HG03520 (cell line): ENCODE measurements around the gene ZNF536.
"Not testable (repeated sequence)": the region's sequence is repeated elsewhere in the genome, so short reads cannot be mapped to it uniquely, and the experiment has no call there.

Source experiments
- ATAC-seq: cut with Tn5 transposase; IDR thresholded peaks from one replicate; pipeline ENCODE4 v1.9.1; 2021; ENCODE audit warnings: mild to moderate bottlenecking, moderate library complexity; ENCODE audit not compliant: unreplicated experiment

The ZNF536 gene

DNA sequence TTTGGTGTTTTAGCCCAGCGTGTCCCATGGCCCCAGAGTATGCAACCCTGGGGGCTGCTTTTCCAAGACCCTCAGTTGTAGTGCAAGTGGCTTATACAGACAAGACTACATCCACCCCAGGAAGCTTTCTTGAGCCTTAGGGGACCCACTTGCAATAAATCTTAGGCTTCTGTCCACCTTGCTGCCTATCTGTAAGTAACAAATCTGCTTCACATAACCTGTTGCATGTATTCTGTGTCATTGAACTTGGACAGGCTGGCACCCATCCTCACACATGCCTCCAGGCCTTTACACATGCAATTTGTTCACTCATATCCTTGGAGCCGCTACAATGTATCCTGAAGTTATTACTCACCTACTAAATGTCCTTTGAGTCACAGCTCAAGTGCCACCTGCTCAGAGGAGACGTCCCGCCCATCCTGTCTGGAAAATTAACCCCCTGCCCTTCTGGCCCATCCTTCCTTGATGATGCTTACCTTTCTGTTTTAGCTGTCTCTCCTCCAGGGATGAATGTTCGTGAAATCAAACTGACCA, 101.2 kb downstream of the ZNF536 start:
- ATAC-seq: no peak

DNA sequence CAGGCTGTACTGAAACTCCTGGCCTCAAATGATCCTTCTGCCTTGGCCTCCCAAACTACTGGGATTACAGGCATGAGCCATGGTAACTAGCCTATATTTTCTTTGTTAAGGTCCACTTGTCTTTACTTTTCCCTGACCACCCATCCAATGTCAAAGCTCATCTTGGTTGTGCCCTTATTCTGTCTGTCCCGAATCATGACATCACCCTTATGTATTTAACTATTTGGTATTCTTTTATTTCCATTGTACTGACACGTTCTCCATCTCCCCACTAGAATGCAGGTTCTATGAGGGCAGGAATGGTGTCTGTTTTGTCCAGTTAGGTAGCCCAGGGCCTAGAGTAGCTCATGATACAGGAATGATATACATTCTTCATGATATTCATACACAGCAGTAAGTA, 104.8 kb downstream of the ZNF536 start:
- no peak for ATAC-seq

DNA sequence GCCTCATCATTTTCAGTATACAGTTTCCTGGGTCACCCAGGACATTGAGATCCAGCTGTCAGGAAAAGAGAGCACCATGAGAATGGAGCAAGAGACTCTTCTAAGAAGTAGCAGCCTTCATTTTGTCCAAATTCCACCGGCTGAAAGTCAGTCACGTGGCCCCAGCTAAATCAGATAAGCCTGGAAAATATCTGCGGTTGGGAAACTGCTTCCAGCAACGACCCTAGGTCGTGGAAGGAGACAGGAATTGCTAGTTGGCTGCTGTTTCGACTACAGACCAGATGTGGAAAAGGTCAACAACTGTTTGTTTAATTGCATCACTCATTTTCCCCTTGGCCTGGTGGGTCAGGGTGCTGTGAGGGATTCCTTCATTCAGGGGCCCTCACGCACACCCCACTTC, 107.0 kb downstream of the ZNF536 start:
- ATAC-seq: no peak

DNA sequence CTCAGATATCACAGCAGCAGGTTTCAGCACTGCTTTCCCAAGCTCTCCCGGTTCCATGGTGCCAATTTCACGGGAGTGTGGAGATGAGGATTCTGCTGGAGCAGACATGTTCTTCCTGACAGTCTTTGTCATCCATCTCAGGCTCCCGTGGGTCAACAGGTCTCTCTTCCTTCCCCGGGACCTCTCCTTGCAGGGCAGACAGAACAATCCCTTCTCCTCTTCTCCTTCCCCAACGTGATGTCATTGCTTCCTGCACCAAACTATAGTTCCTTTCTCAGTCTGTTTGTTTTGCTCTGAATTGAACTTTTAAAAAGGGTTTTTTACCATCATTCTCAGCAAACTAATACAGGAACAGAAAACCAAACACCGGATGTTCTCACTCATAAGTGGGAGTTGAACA, 107.9 kb downstream of the ZNF536 start:
- no peak for ATAC-seq

DNA sequence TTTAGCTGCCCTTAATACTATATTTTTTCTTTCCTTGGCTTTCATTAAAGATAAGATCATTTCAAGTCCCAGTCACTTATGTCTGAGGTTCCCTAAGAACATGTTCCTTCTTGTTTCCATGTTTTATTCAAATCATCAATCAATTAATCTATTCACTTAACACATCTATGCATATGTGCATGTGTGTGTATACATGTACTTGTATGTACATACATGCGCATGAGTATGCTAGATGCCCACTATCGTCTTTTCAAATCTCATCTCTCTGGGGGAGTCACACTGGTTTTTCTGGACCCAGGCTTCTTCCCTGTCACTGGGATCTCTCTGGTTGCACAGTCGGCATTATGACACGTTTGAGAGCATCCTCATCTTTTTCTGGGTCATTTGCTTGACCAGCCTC, 108.9 kb downstream of the ZNF536 start:
- ATAC-seq: no peak

DNA sequence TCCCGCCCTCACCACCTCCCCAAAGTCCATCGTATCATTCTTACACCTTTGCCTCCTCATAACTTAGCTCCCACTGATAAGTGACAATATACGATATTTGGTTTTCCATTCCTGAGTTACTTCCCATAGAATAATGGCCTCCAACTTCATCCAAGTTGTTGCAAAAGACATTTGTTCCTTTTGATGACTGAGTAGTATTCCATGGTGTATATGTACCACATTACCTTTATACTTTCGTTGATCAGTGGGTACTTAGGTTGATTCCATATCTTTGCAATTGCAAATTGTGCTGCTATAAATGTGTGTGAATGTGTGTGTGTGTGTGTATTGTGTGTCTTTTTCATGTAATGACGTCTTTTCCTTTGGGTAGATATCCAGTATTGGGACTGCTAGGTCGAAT, 109.6 kb downstream of the ZNF536 start:
- ATAC-seq: no peak

DNA sequence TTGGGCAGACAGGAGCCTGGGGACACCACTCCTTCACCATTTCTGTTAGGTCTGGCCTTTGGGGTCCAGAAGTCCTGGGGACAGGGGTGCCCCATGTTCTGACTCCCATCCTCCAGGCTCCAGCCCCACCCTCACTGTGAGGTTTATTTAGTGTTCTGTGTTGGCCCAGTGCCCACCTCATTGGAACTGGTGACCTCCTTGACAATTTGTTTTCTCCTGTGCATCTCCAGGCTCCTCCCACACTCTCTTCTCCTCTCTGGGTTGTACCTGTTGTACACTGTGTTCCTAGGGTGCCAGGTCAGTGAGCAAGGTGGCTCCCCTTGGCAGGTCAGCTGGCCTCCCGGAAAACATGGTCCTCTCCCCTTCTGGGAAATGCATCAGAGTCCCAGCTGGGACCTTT, 110.8 kb downstream of the ZNF536 start:
- ATAC-seq: no peak

DNA sequence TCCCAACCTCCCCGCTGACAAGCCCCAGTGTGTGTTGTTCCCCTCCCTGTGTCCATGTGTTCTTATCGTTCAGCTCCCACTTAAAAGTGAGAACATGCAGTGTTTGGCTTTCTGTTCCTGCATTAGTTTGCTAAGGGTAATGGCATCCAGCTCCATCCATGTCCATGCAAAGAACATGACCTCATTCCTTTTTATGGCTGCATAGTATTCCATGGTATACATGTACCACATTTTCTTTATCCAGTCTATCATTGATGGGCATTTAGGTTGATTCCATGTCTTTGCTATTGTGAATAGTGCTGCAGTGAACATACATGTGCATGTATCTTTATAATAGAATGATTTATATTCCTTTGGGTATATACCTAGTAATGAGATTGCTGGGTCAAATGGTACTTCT, 114.1 kb downstream of the ZNF536 start:
- not testable (repeated sequence) for ATAC-seq

DNA sequence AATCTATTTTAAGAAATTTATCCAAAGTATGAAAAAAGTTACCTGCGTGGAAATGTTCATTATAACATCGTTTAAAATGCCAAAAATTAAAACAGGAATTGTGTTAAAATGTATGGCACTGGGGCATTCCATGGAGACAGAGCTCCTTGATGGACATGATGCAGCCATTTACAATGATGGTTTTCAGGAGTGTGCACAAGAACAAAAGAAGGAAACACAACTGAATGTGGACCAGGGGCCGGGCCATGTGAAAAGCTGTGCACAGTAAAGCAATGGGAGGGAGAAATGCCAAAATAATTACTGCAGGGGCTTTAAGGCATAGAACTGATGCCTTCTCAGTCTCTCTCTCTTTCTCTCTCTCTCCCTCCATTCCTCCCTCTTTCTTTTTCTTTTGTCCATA, 115.0 kb downstream of the ZNF536 start:
- no peak for ATAC-seq

DNA sequence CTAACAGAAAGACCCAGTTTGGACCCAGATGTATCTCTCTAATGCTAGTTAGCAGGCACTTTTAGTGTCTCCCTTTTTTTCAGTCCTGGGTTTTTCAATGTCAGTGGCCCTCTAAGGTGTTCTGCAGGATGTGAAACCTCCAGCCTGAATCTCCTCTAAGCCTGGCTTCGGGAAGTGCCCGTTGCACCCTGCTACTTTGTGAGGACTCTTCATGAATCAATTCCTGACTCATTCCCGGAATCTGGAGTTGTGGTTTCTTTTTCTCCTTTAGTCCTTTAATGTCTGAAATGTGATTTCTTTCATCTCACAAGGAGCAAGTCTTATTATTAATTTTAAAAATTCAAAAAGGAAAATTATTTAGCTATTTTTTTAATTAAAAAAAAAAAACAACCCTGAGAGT, 116.0 kb downstream of the ZNF536 start:
- no peak for ATAC-seq

DNA sequence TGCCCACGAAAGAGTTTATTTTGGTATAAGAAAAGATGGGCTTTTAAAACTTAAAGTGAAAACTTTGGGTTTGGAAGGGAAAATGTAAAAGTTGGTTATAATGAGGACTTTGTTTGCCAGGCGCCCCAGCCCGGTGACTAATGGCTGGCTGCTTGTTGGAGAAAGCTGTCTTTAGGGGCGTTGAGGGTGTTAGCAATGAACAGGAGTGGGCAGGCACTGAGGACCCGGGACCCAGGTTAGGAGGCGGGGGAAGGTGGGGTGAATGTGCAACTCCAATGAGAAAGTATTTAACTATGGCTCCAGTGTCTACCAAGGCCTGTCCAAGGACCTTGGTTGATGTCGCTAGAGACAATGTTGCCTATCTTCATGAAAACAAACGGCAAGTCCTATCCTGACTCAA, 118.6 kb downstream of the ZNF536 start:
- no peak for ATAC-seq

DNA sequence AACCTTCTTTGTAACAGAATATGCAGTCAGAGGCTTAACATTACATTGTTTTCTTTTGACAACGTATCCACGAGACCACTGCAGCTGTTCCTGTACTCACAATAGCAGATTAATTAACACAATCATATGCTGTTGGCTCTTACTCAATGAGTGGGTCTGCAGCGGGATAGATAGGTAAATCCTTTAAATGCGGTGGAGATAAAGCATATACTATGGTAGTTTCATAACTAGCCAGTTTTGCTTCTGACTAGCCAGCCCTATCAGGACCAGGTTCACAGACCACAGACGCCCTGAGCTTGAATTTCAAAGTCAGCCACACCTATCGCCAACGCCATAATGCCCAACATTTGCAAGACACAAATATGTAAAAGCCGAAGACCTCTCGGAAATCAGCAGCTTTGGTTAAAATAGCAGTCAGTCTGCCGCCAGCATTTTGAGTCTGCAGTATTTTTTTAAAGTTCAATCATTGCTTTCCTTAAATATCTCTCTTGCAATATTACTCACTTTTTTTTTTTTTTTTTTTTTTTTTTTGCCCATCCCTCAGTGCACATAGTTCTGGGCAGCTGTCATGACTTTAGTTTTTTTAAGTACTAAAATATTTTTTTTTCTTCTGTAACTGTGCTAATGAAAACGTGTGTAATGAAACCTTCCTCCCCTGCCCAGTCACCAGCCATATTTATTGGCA, 120.5 kb downstream of the ZNF536 start:
- ATAC-seq: no peak

DNA sequence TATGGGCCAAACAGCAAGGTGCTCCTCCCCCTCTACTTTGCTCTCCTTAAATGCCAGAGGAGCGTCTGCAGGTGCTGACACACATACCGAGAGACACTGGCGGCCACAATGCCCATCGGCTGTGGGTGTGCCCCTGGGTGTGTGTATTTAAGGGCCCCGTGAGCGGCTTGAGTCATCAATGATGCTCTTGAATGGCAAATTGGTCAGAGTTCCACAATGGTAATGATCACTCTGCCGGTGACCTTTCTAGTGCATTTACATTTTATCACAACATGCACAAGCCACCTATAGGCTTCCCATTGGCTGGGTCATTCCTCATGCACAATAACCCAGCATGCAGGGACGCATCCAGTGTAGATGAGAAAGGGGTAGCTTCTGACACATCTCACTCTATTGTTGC, 124.8 kb downstream of the ZNF536 start:
- no peak for ATAC-seq

DNA sequence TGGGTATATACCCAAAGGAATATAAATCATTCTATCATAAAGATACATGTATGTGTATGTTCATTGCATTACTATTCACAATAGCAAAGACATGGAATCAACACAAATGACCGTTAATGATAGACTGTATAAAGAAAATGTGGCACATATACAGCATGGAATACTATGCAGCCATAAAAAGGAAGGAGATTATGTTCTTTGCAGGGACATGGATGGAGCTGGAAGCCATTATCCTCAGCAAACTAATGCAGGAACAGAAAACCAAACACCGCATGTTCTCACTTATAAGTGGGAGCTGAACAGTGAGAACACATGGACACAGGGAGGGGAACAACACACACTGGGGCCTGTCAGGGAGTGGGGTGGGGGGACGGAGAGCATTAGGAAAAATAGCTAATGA, 125.9 kb downstream of the ZNF536 start:
- not testable (repeated sequence) for ATAC-seq

DNA sequence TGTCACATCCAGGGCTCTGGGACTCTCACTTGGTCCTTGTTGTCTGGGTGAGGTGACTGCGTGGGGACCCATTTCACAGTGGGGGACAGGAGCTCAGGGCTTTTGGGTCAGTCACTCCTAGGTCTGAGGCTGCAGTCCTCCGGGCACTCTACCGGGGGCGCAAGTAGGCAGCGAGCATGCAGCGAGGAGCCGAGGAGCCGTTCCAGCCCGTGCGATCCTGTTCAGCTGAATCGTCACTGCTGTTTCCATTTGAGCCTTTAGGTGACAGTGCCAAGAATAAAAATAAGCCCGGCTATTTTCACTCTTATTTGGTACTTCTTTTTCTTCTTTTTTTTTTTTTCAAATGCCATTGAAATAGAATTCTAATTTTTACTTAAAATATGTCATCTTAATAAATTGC, 126.5 kb downstream of the ZNF536 start:
- no peak for ATAC-seq

DNA sequence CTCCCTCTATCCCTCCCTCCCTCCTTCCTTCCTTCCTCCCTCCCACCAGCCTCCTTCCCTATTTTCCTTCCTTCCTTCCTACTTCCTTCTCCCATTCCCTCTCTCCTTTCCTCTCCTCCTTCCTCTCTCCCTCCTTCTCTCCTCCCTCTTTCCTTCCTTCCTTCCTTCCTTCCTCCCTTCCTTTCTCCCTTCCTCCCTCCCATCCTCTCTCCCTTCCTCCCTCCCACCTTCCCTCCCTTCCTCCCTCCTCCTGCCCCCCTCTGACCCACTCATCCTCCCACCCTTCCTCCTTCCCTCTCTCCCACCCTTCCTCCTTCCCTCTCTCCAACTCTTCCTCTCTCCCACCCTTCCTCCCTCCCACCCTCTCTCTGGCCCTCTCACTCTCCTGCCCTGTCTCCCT, 132.1 kb downstream of the ZNF536 start:
- no peak for ATAC-seq

DNA sequence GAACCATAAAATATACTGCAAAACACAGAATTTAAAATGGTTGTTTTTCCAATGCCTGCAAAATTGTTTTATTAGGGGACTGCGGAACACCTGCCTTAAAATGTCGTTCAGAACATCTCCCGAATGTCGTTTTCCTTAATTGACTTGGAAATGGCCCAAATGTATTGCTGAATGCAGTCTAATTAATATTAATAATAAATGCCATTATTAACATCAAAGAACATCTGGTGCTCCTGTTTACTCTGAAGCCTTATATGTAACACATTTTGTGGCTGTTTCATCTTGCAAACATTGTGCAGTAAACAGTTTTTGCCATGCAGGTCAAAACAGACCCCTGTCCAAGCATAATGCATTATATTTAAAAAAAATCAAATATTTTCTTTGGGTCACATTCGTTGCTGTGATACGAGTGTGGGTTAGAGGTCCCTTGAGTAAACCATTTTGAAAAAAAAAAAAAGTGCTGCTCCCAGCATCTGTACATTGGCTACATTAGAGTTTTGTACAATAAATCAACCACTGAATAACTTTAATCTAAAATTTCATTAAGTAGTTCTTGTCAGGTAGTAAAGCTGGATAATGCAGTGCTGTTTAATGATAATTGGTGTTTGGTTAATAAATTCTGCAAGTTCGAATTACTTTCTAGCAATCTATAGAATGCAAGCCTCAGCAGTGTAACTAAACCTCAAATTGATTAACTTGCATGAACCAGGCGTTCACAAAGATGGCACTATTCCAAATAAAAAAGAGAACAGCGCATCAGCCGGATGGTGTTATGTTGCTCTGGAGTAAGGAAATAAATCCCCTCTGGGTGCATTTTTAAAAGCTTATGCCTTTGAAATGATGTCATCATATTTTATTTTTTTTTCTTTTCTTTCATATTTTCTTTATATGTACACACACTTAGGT, 140.2 kb downstream of the ZNF536 start:
- no peak for ATAC-seq

DNA sequence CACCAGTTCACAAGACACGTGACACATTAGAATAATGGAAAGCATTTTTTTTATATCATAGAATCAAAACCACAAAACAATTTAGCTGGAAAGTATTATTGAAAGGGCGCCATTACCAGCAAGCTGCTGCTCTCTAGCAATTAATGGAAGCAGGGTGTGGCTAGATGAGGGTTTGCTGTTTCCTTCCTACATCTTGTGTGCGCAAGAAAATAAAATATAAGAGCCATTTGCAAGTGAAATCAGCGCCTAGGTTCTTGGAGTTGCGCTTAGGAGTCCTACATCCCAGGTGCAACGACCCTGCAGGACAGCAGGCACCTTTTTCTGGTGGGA, 140.9 kb downstream of the ZNF536 start:
- no peak for ATAC-seq

DNA sequence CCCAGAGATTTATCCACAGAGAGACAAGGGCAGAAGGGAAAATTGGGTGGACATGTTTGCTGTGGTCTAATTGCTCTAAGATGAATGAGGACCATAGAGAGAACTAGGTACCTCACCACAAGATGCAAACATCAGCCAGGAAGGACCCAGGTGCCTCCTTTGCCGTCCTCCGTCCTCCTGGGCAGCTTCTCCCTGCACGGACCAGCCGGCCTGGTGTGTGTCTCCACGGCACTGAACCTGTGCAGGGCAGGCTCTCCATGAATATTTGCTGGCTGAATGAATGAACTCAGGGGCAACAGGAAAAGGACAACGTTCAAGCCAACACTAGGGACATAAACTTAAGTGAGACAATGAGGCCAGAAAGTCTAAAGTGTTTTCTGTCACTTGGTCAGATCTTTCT, 143.9 kb downstream of the ZNF536 start:
- ATAC-seq: no peak

DNA sequence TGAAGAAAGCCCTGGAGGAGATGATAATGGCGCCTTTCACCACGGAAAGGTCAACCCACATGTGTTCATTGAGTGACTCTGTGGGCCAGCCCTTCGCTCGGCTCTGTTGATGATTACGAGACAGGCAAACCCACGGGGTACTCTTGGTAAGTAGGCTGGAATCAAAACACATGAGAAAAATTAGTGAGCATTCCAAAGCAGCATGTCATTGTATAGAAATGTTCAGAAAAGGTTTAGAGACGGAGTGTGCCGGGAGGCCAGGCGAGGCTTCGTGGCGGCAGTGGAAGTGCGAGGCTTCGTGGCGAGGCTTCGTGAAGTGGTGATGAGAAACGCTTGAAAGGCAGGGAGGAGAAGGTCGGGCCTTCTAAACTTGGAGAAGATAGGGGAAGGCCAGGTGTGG, 144.3 kb downstream of the ZNF536 start:
- ATAC-seq: no peak

DNA sequence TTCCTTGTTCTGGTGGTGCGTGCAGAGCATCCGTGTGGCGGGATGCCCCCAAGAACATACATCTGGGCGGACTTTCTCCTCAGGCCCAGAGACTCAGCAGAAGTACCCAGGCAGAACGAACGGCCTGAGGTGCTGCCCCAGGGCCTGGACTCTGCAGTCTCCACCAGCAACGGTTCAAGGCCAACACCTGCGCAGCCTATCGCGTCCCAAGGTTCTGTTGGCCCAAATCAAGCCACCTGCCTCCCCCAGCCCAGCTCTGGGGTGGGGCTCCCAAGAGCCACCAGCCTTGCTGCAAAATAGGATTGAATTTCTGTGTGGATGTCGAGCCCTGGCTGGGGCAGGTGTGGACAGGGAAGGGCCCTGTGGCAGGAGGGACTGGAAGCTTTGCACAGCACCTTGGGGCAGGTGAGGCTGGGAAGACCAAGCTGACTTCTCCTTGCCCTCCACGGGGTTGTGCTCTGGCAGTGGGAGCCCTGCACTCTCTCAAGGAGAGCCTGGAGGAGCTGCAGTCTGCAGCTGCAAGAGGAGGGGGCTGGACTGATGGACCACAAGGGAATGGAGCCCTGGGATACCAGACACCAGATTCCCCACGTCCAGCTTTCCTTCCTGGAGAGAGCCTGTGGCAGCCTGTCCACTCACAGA, 146.9 kb downstream of the ZNF536 start:
- no peak for ATAC-seq
